Hematopoietic multipotent progenitor cell treated with erythropoietin and hydrocortisone succinate and interleukin-3 and kit ligand, for 17 days (in vitro differentiated cells): ENCODE data around the gene MLPH.

ENCODE experiments used
- DNase-seq: peaks from one replicate; pipeline ENCODE4 v3.0.0-alpha.2; 2015; ENCODE audit warnings: low spot score

MLPH gene

GRCh38 chr2:237569041-237569440, 82.0 kb downstream of the MLPH start:
- no peak for DNase-seq

DNA sequence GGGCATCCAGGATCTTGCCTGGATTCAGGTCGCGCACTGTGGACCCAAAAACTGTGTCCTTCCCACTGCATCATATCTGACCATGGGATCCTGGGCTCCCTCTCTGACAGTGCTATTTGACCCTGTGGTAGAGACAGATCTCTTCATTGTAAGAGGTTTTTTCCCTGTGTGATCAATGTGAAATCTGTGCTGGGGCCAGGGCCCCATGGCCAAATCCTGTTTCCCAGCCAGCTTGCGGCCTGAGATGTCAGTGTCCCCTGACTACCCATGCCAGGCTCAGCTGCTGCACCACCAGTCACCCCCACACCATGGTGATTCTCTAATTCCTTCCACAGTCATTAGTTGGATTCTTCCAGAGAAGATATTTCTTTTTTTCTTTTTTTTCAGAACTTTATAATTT, 82.8 kb downstream of the MLPH start:
- no peak for DNase-seq

DNA sequence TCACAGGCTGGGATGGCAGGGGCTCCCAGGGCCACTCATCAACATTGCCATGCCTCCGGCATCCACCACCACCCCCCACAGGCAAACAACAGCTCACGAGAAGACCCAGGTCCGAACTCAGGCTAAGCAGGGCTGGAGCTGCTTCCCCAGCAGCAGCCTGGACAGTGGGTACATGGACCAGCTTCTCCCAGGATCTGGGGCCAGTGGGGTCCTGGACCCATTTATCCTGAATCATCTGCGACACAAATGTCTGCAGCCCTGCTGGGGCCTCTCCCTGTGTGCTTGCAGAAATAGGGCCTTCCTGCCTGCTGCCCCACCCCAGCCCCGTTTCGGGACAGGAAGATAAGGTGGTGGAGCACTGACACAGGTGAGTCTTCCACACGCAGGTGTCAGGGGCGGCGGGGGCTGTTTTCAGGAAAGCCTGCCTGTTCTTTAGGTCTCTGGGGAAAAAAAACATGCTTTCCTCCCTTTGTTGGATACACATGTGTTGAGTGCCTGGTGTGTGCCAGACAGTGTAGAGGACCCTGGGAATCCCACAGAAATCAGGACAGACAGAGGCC, 83.8 kb downstream of the MLPH start:
- DNase-seq = no peak

DNA sequence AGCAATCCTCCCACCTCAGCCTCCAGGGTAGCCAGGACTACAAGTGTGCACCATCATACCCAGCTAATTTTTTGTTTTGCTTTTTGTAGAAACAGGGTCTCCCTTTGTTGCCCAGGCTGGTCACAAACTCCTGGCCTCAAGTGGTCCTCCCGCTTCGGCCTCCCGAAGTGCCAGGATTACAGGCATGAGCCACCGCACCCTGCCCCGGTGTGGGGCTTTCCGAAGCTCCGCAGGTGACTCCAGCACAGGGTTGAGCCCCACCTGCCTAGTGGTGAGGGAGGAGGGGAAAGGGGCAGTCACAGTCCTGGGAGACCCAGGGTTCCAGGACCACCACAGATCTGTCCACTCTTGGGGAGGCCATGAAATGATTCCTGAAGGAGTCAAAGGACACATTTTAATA, 84.5 kb downstream of the MLPH start:
- DNase-seq = no peak

DNA sequence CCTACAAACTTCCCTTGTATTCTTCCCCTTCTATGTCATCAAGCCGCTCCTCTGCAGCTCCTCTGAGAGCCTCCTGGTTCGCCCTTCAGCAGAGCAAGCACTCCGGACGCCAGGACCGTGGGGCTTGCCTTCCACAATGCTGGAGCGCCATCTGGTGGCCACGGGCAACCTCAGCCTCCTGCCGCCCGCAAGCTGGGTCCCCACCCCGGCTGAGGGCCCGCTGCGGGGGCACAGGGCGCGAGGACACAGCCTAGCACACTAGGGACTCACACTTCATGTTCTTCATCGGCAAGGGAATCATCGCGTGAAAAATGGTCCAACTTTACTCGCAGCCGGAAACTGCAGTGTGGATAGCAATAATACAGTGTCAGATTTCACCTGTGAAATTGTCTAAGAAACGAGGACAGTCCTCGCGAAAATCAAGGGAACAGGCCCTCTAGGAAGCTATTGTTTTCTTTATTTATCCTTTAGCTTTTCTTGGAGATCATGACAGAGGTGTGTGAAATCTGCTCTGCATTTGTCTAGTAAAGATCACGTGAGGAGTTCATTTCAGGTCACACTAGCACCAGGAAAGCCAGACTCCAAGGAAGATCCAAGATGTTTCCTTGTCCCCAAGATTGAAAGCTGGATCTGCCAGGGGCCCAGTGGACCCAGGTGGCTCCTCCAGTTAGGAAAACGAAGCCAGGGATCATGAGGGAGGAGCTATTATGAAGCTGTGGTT, 85.1 kb downstream of the MLPH start:
- peak; percentile 72 for DNase-seq

DNA sequence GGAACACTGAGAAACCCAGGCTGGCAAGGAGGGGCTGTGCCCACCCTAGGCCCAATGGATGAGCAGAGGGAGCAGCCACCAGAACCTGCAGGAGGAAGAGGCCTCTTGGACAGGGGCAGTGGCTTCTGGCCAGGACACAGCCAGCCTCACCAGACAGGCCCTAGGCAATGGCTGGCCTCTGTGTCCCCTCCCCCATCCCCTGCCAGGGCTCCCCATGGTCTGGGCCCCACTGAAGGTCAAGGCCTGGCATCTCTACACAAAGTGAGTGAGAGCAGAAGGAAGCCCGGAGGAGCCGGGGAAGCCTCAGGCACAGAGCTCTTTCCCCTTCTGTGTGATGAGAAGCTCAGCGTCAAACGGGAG, 85.7 kb downstream of the MLPH start:
- no peak for DNase-seq

- DNase-seq = no peak
These were observed 86.8 kb downstream of the MLPH start for GRCh38 chr2:237573721-237574415.

- no peak for DNase-seq
These were observed 87.4 kb downstream of the MLPH start for GRCh38 chr2:237574467-237574866.

- no peak for DNase-seq
These were observed 88.1 kb downstream of the MLPH start for GRCh38 chr2:237574894-237575868.

GRCh38 chr2:237575869-237576862, 89.1 kb downstream of the MLPH start:
- DNase-seq = no peak

- no peak for DNase-seq
These were observed 89.9 kb downstream of the MLPH start for GRCh38 chr2:237576974-237577373.

DNA sequence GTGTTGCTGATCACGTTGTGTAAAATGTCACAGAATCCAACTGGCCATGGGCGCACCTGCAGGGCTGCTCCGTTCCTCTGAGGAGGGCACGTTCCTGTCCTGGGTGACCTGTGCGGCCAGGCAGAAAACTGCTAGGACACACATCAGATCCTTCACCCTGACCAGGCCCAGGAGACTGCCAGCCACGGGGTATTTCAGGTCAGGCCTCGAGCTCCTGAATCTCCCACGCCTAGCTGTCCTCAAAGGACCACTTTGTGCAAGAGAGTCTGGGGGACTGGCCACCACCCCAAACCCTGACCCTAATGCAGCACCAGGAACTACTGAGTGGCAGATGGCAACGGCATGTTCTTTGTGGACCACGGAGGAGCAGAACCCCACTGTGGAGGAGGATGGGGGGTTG, 90.4 kb downstream of the MLPH start:
- no peak for DNase-seq

GRCh38 chr2:237577956-237578870, 91.2 kb downstream of the MLPH start:
- no peak for DNase-seq

DNA sequence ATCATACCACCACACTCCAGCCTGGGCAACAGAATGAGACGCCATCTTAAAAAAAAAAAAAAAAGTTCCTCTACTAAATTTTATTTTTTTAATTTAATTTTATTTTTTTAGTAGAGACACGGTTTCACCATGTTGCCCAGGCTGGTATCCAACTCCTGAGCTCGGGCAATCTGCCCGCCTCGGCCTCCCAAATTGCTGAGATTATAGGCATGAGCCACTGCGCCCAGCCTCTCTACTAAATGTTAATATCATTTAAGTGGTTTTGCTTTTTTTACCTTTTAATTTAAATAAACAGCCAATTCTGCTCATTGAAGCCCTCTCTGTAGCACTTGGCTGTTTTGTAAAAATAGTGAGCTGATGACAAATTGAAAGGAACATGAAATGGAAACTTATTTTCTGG, 94.3 kb downstream of the MLPH start:
- DNase-seq = no peak

DNA sequence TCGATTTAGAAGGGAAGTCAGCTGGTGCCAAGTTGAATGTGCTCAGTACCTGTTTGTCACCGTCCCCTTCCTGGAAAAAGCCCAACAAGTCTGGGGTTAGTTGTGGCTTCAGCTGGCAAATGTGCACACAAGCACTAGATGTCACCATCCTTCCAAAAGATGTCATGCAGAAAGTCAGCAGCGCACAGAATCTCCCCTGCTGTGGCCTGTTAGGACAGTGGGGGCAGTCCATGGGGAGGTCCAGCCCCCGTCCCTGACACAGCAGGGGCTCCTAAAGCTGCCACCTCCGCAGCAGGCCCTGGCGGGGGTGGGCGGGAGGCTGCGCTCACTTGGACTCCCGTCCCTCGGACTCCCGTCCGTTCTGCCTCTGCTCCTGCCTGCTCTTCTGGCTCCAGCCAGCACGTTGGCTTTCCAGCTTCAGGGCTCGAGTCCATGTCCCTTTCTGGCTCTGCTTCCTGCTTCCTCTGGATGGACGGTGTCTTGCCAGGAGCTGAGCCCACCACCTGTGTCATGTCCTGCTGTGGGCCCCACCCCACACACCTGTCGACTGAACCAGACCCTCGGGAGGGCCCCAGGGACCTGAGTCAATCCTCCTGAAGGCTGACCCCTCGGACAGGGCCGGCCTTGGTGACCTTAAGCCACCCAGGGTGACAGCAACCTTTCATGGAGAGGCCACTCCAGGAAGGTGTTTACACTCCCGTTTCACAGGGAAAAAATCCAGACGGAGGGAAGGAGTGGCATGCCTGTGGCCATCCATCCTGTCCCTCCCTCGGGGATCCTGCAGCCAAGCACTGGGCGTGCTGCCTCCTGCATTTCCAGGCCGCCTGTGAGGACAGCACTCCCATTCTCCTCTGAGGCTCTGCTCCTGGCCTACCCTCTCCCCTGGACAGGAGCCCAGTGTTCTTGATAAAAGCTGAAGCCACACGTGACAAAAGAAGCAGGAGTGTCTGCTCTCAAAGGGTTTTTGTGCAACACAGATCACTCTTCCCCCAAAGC, 95.0 kb downstream of the MLPH start:
- DNase-seq = no peak

DNA sequence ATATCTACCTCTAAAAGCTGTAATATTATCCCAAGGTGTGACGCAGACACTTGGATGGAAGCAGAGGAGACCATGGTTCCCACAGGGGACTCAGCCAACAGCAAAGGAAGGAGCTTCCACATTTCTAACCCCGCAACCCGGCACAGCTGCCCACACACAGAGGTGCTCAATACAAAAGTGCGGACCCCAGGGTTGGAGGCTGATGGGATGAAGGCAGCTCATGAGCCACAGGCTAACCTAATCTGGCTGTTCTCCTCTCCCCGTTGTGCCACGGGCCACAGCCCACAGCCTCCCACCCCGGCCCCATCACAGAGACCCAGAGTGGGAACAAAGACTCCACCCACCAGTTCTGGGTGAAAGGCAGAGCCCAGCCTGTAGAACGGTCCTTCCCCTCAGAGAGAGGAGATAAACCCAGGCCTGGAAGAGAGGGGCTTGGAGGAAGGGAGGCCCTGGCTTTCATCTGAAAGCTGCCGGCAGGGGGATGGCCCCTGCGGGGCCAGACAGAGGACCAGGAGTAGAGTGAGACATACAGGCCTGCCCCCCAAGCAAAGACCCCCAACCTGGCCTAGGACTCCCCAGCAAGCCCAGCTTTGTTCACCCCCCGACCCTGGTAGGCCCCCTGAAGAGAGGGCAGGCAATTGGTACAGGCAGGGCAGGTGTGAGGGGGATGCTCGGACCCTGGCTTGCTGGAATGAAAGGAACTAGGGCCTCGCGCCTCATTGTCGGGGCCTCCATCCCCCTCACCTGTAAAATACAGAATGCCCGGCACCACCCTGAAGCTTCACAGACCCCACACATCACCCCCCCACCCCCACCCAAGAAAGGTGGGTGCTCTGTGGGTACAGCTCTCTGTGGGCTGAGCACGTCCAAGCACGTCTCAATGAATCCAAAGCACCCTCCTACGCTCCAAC, 96.6 kb downstream of the MLPH start:
- no peak for DNase-seq

DNA sequence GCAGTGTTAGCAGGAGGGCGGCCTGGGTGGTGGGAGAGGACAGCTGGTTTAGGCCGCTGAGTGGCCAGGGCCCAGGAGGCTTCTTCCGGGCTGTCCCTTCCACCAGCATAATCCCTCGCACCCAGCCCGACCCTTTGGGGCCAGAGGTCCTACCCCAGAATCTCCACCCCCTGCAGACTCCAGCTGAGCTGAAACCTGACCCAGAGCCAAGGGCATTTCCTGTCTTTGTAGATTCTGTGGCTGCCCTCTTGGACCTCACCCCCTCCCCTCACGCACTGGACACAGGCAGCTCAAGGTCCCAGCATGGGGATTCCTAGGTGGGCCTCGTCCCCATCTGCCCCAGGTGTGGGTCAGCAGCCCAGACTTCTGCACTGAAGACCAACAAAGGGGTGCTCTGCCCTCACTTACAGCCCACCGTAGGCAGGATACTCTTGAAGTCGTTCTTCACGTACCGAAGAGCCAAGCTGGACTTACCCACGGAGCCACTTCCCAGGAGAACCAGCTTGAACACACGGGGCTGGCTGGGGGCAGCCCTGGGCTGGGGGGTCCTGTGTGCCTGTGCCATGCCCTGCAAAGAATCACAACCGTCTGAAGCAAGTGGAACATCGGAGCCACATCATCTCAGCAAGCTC, 98.7 kb downstream of the MLPH start:
- DNase-seq = no peak
